ENCODE results near the gene HDAC8. TPM values are rescaled to one million over a fixed set of nuclear protein-coding genes. Genes with fewer than 3 reads are reported as not detected.
A peak's percentile ranks its signal among the peaks of the same experiment; 100 is the strongest.

Gene HDAC8
- total RNA-seq, result 44.8 and 45.7 TPM in 2 replicates

GRCh38 chrX:72572248-72573157 lies at the start of gene HDAC8:
Gene HDAC8, minus strand, starts transcription at chrX:72572843. Its CDS starts 82 bp downstream, at chrX:72572761.

GRCh38 chrX:72305286-72306084 lies 267.2 kb downstream of the HDAC8 start, which contains the start of gene CITED1:
Gene CITED1, minus strand, starts transcription at chrX:72305914. Its CDS starts 3,045 bp downstream, at chrX:72302869.

Small RNAs within 50 kb of the gene (small RNA-seq; reads per million reads assigned to genes)
- gene RF00019 (not detected), gene RNU2-68P (3.5 reads per million, percentile 70 among the genes with 10 or more reads in this experiment)

Other genes starting within 250 kb of the HDAC8 start
- gene PHKA1, start 141.5 kb upstream of the HDAC8 start, total RNA-seq, result 8.0 and 14.3 TPM in 2 replicates
- not detected in 2 replicates for gene DMRTC1B, start 204.0 kb upstream of the HDAC8 start, total RNA-seq
- not detected in 2 replicates for gene FAM236B, start 209.8 kb upstream of the HDAC8 start, total RNA-seq
- gene FAM236D, start 235.4 kb upstream of the HDAC8 start, total RNA-seq, result not detected in 2 replicates

All from thoracic aorta endothelial cell (primary cell).